ENCODE measurements around the gene DDX24.

- TF ChIP-seq EZH2 (IDR thresholded peaks at IDR 0.05; ENCODE audit: borderline replicate concordance, low read length) (no peak), CTCF (conservative IDR thresholded peaks at IDR 0.05 in 1 of 2, IDR thresholded peaks at IDR 0.05 in 1 of 2; ENCODE audit: extremely low read depth in 1 of 2, insufficient read depth in 1 of 2, low read depth in 1 of 2, low read length in 2 of 2) (no peak)
These were observed 40.5 kb upstream of the DDX24 start for GRCh38 chr14:94121485-94121884.
